SK-N-MC (cell line): ENCODE results near the gene CFAP61.
"Not testable (repeated sequence)": the region's sequence is repeated elsewhere in the genome, so short reads cannot be mapped to it uniquely, and the experiment has no call there.

Experiments used
- EZH2 ChIP-seq: fragments of 200-600 bp; sonication (generic); IDR thresholded peaks from one replicate; pipeline ENCODE4 v1.6.1; 2017; ENCODE audit warnings: antibody characterized with exemption
- FOXP2 ChIP-seq: optimal IDR thresholded peaks from 2 replicates; pipeline ENCODE3; 2011; ENCODE audit warnings: mild to moderate bottlenecking, moderate library complexity; ENCODE audit not compliant: insufficient read depth; ENCODE audit errors: extremely low read length, control extremely low read depth
- POLR2AphosphoS5 ChIP-seq: IDR thresholded peaks from 2 replicates; pipeline ENCODE4 v1.6.1; 2012; ENCODE audit warnings: mild to moderate bottlenecking, low read depth, low read length, borderline replicate concordance

DNA sequence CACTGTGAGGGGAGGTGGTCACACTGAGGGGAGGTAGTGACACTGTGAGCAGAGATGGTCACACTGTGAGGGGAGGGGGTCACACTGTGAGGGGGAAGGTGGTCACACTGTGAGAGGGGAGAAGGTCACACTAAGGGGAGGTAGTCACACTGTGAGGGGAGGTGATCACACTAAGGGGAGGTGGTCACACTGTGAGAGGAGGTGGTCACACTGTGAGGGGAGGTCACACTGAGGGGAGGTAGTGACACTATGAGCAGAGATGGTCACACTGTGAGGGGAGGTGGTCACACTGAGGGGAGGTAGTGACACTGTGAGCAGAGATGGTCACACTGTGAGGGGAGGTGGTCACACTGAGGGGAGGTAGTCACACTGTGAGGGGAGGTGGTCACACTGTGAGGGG is 303.2 kb downstream of the CFAP61 start:
- not testable (repeated sequence) for TF ChIP-seq EZH2, POLR2AphosphoS5, FOXP2
